GM21576 (cell line): ENCODE measurements around the gene LSR.
A peak's percentile ranks its signal among the peaks of the same experiment; 100 is the strongest.

Source experiments
- ATAC-seq: cut with Tn5 transposase; IDR thresholded peaks from one replicate; pipeline ENCODE4 v1.9.1; 2021; ENCODE audit warnings: mild to moderate bottlenecking, moderate library complexity; ENCODE audit not compliant: unreplicated experiment

Gene LSR

DNA sequence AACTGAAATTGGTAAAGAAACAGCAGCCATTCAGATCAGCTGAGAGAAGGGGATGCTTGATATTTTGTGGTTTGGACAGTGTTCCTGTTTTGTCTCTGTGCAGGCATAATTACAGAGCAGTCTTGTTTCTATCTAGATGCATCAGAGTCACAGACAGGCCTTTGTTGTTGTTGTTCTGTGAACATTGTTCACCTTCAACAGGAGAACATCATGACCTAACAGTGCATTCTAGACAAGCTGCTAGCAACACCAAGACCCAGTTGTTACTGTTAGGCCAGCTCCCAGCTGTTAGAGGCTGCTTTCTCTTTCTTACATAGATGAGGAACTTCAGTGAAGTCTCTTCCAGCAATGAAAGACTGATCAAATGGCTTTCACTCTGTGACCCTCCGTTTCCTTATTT lies 8.5 kb upstream of the LSR start:
- no peak for ATAC-seq

- ATAC-seq = no peak
Measured at GRCh38 chr19:35241417-35241816, 7.4 kb upstream of the LSR start.

- no peak for ATAC-seq
Measured at GRCh38 chr19:35246466-35247092, 2.2 kb upstream of the LSR start.

- peak; percentile 54 for ATAC-seq
Measured at GRCh38 chr19:35247526-35248309, 1.1 kb upstream of the LSR start.

DNA sequence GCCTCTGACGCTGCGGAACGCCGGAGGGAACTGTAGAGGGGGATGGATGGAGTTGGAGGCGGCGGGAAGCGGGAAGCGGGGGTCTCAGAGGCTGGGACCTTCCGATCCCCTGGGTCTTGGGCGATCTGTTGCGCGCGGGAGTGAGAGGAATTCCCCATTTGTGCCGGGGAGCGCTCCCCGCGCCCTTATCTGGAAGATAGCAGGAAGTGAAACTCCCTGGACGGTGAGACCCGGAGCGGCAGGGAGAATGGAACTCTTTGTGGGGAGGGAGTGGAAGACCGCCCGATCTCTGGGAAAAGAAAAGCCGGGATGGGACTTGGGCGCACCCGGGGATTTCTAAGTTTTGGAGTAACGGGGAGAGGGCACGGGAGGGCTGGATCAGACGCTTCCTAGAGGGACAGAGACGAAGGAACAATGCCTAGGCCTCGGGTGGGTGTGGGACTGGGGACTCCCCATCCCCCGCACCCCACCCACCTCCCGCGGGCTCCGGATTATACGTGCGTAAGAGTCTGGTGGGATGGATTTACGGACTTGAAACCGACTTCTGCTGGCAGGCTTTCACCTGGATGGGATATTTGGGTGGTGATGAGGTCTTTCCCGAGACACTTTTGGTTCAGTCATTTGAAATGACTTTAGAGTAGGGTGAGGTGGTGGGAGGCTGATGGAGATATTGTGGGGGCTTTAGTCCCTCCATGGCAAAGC lies 495 bp downstream of the LSR start:
- ATAC-seq = no peak

- no peak for ATAC-seq
Measured at GRCh38 chr19:35249848-35250711, 1.3 kb downstream of the LSR start.

- no peak for ATAC-seq
Measured at GRCh38 chr19:35251456-35251855, 2.7 kb downstream of the LSR start.

DNA sequence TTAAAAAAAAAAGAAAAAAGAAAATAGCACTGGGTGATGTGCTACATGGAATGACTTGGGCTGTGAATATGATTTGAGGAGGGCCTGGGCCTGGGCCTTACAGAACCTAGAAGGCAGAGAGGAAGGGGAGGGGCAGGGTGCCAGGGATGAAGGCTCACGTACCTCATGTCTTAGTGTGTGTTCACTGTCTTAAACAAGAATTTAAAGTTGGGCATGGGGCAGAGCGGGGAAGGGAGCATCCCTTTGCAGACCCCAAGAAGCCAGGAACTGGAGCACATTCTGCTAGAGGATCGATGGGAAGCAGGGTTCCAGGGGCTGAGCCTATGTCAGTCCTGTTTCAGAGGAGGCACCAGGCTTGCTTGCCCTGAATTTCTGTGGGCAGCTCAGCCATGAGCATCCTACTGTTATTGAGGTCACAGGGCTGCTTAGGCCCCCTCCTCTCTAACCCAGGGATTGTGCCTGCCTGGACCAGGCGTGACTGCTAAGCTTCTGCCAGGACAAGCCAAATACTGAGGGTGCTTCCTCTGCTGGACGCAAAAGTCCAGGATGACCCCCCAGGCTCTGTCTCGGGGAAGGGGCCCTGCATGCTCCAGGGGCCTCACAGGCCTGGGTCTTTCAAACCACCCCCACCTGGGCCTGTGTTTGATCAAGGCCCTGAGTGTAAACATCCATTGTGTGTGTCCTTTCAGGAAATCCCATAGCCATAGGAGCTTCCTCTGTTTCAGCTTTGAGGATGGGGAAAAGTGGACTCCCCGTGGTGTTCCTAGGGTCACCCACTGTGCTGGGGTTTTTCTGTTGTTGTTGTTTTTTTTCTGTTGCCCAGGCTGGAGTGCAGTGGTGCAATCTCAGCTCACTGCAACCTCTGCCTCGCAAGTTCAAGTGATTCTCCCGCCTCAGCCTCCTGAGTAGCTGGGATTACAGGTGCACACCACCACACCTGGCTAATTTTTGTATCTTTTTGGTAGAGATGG lies 4.8 kb downstream of the LSR start:
- no peak for ATAC-seq

DNA sequence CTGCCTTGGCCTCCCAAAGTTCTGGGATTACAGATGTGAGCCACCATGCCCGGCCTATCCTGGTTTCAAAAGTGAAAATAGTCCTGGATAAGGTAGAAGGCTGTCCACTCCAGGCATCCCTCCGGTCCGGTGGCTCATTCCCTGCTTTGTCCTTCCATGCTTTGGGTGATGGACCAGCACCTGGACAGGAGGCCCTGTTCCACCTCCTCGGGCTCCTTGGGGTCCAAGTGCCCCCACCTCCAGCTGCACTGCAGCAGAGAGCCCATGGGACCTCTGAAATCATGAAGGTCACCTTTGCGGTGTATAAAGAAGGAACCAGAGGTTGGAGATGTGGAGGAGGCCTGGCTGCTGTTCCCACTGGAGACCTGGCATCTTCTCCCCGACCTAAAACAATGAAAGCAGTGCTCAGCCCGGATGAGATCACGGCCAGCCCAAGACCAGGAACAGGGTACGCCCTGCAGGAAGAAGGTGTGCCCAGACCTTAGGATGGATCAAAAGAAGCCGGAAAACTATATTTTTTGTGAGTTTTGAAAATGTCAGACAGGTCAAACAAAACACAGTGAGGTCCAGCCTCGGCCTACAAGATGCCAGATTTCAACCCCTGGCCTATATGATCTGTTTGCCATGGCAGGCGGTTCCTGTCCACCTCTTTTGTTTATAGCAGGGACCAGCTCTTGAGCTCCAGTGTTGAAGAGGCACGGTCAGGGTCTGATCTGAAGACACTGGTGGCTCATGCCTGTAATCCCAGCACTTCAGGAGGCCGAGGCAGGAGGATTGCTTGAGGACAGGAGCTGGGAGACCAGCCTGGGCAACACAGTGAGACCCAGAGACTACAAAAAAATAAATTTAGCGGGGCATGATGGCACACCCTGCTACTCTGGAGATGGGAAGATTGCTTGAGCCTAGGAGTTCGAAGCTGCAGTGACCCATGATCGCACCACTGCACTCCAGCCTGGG lies 5.8 kb downstream of the LSR start:
- no peak for ATAC-seq

DNA sequence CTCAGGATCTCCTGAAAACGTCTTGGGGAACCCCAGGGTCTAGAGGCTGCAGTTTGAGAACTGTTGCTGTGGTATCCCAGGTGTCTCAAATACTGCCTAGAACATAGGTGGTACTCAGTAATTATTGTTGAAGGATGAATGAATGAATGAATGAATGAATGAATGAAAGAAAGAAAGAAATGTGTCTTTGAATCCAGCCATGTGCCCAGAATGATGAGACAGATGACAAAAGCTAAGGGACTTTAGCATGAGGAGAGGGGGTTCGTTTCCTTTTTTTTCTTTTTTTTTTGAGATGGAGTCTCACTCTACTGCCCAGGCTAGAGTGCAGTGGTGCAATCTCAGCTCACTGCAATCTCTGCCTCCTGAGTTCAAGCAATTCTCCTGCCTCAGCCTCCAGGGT lies 7.8 kb downstream of the LSR start:
- ATAC-seq = no peak

GRCh38 chr19:35257113-35257461 lies 8.3 kb downstream of the LSR start:
- no peak for ATAC-seq

DNA sequence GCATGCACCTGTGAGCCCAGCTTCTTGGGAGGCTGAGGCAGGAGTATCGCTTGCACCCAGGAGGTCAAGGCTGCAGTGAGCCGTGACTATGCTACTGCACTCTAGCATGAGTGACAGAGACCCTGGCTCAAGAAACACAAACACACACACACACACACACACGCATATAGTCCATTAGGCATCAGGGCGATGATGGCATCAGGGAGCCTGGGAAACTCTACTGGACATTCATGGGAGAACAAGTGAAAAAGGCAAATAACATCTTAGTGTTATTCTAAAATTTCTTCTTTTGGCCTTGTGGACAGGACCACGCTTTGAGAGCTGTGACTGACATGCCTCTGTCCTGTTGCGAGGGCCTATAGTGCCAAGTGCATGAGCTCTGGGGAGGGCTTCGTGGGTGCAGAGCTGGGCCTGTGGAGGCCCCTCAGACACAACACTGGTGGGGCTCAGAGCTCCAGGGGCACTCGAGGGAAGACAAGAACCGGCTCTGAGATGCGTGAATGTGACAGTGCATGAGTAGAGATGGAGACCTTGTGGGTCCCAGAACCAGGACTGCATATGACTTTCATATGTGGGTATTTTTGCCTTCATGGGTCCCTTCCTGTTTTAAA lies 12.0 kb downstream of the LSR start:
- ATAC-seq = no peak

GRCh38 chr19:35261356-35262100 lies 12.7 kb downstream of the LSR start:
- ATAC-seq = no peak

GRCh38 chr19:35262101-35262761 lies 13.4 kb downstream of the LSR start:
- ATAC-seq = no peak

- ATAC-seq = no peak
Measured at GRCh38 chr19:35264268-35265125, 15.7 kb downstream of the LSR start.

DNA sequence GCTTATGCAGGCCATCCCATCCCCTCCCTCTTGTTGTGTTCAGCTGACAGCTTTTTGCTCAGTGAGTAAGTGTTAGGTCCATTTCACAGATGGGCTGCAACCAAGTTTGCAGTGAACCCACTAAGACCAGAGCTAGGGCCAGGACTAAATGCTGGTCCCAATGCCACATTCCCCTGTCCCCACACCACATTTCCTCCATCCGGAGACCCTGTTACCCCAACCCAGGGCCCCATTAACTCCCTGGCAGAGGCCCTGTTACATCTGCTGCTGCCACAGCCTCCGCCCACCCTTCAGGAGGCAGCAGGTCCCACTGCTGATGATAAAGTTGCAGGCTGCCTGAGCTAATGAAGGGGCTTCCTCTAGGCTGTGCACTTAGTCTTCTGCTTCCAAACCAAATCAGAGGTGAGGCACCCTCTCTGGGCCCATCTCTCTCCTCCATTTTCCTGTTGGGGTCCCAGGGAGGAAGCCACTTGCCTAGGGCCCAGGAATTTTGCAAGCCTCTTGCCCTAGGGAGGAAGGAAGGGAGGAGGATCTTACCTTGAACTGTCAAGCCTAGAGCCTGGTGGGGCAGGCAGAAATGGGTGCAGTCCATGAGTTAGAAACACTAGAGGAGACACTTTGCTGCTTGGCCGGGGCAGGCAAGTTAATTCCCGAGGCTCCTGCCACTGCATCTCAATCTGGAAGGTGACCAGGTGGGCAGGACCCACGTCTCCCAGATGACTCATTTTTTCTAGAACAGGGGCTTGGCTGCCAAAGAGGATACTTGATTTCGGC lies 16.5 kb downstream of the LSR start:
- no peak for ATAC-seq
